ENCODE data around the gene PTCH2. TPM values are rescaled to one million over a fixed set of nuclear protein-coding genes. Genes with fewer than 3 reads are reported as not detected.
A peak's percentile ranks its signal among the peaks of the same experiment; 100 is the strongest.

The PTCH2 gene
- total and polyA plus RNA-seq, 2 of the 13 experiments (the other 11 are each of a cell fraction or from before 2014, with no cell fraction given) = 0.60 to 1.5 TPM

DNA sequence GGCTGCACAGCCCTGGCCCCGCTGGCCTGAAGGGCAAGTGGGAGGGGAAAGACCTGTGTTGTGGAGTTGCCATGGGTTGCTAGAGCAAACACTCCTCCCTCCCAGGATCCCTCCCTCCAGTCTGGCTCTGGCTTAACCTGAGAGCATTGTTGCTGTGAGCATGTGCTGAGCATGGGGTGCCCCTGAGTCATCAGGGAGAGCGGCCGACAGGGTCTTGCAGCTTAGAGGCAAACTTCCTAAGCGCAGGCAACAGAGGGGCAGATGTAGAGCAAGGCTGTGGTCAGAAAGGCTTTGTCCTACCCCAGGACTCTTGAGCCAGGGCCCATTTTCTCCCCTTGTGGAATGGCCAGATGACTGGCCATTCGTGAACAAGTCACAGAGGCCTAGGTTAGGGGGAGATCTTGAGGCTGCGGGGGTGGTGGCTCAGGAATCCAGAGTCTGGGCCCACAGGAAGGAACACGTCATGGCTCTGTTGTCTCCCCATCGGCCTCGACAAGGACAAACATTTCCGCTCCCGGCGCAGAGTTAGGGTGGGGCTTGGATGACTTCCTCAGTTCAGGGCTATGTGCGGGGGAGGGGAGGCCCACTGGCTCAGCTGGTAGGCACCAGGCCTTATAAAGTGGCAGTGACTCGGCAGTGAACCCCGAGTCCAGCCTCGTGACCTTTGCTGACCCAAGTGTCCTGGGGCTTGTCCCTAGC is 35.5 kb downstream of the PTCH2 start (continued):
- TF ChIP-seq, protein P1, sequence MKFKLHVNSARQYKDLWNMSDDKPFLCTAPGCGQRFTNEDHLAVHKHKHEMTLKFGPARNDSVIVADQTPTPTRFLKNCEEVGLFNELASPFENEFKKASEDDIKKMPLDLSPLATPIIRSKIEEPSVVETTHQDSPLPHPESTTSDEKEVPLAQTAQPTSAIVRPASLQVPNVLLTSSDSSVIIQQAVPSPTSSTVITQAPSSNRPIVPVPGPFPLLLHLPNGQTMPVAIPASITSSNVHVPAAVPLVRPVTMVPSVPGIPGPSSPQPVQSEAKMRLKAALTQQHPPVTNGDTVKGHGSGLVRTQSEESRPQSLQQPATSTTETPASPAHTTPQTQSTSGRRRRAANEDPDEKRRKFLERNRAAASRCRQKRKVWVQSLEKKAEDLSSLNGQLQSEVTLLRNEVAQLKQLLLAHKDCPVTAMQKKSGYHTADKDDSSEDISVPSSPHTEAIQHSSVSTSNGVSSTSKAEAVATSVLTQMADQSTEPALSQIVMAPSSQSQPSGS (CRISPR knock-in tag; IDR thresholded peaks at IDR 0.05) = peak; percentile 40; the same call in 1 of the 2 replicates
- TF ChIP-seq, protein P2, sequence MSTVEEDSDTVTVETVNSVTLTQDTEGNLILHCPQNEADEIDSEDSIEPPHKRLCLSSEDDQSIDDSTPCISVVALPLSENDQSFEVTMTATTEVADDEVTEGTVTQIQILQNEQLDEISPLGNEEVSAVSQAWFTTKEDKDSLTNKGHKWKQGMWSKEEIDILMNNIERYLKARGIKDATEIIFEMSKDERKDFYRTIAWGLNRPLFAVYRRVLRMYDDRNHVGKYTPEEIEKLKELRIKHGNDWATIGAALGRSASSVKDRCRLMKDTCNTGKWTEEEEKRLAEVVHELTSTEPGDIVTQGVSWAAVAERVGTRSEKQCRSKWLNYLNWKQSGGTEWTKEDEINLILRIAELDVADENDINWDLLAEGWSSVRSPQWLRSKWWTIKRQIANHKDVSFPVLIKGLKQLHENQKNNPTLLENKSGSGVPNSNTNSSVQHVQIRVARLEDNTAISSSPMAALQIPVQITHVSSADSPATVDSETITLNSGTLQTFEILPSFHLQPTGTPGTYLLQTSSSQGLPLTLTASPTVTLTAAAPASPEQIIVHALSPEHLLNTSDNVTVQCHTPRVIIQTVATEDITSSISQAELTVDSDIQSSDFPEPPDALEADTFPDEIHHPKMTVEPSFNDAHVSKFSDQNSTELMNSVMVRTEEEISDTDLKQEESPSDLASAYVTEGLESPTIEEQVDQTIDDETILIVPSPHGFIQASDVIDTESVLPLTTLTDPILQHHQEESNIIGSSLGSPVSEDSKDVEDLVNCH (CRISPR knock-in tag; IDR thresholded peaks at IDR 0.05) = no peak
- TF ChIP-seq NBN (conservative IDR thresholded peaks at IDR 0.05) = no peak
- TF ChIP-seq ZNF746 (CRISPR knock-in tag; IDR thresholded peaks at IDR 0.05) = peak; percentile 94
- TF ChIP-seq, protein P3, sequence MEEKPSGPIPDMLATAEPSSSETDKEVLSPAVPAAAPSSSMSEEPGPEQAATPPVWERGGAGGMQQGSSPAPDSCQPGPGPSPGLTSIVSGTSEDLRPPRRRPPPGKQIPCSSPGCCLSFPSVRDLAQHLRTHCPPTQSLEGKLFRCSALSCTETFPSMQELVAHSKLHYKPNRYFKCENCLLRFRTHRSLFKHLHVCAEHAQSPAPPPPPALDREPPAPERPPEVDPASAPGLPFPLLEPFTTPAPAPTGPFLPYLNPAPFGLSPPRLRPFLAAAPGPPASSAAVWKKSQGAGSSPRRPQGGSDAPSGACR (CRISPR knock-in tag; IDR thresholded peaks at IDR 0.05) = peak; percentile 68; the same call in 1 of the 2 replicates
- TF ChIP-seq ZNF343 (CRISPR knock-in tag; IDR thresholded peaks at IDR 0.05) = 0 out of 2 replicates have a peak, but pooled peaks have one; percentile 84
- TF ChIP-seq CCAR2 (optimal IDR thresholded peaks at IDR 0.05; ENCODE audit: low read depth, low read length) = no peak
- TF ChIP-seq GZF1 (CRISPR knock-in tag; IDR thresholded peaks at IDR 0.05) = no peak; the same call in 1 of the 2 replicates
- peak; percentile 68 for TF ChIP-seq YEATS4 (CRISPR knock-in tag; IDR thresholded peaks at IDR 0.05; ENCODE audit: borderline replicate concordance)
- TF ChIP-seq, protein P4, sequence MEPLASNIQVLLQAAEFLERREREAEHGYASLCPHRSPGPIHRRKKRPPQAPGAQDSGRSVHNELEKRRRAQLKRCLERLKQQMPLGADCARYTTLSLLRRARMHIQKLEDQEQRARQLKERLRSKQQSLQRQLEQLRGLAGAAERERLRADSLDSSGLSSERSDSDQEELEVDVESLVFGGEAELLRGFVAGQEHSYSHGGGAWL (CRISPR knock-in tag; IDR thresholded peaks at IDR 0.05) = peak; percentile 83; the same call in 1 of the 2 replicates
- no peak for TF ChIP-seq ZBTB38 (CRISPR knock-in tag; IDR thresholded peaks at IDR 0.05)
- TF ChIP-seq HDAC2 (CRISPR knock-in tag; IDR thresholded peaks at IDR 0.05) = no peak; the same call in none of the 2 replicates
- TF ChIP-seq ETV5 (CRISPR knock-in tag; IDR thresholded peaks at IDR 0.05; ENCODE audit: borderline replicate concordance) = peak; percentile 93
- TF ChIP-seq ZNF530 (CRISPR knock-in tag; IDR thresholded peaks at IDR 0.05; ENCODE audit: low read depth) = no peak
- peak; percentile 72; the same call in 1 of the 2 replicates for TF ChIP-seq YEATS2 (CRISPR knock-in tag; IDR thresholded peaks at IDR 0.05; ENCODE audit: borderline replicate concordance)
- TF ChIP-seq, protein P5, sequence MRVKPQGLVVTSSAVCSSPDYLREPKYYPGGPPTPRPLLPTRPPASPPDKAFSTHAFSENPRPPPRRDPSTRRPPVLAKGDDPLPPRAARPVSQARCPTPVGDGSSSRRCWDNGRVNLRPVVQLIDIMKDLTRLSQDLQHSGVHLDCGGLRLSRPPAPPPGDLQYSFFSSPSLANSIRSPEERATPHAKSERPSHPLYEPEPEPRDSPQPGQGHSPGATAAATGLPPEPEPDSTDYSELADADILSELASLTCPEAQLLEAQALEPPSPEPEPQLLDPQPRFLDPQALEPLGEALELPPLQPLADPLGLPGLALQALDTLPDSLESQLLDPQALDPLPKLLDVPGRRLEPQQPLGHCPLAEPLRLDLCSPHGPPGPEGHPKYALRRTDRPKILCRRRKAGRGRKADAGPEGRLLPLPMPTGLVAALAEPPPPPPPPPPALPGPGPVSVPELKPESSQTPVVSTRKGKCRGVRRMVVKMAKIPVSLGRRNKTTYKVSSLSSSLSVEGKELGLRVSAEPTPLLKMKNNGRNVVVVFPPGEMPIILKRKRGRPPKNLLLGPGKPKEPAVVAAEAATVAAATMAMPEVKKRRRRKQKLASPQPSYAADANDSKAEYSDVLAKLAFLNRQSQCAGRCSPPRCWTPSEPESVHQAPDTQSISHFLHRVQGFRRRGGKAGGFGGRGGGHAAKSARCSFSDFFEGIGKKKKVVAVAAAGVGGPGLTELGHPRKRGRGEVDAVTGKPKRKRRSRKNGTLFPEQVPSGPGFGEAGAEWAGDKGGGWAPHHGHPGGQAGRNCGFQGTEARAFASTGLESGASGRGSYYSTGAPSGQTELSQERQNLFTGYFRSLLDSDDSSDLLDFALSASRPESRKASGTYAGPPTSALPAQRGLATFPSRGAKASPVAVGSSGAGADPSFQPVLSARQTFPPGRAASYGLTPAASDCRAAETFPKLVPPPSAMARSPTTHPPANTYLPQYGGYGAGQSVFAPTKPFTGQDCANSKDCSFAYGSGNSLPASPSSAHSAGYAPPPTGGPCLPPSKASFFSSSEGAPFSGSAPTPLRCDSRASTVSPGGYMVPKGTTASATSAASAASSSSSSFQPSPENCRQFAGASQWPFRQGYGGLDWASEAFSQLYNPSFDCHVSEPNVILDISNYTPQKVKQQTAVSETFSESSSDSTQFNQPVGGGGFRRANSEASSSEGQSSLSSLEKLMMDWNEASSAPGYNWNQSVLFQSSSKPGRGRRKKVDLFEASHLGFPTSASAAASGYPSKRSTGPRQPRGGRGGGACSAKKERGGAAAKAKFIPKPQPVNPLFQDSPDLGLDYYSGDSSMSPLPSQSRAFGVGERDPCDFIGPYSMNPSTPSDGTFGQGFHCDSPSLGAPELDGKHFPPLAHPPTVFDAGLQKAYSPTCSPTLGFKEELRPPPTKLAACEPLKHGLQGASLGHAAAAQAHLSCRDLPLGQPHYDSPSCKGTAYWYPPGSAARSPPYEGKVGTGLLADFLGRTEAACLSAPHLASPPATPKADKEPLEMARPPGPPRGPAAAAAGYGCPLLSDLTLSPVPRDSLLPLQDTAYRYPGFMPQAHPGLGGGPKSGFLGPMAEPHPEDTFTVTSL (CRISPR knock-in tag; IDR thresholded peaks at IDR 0.05; ENCODE audit: borderline replicate concordance) = peak; percentile 80
- TF ChIP-seq RFXANK (CRISPR knock-in tag; IDR thresholded peaks at IDR 0.05) = 0 out of 2 replicates have a peak, but pooled peaks have one; percentile 32
- TF ChIP-seq HDAC1 (CRISPR knock-in tag; IDR thresholded peaks at IDR 0.05) = peak; percentile 84

All from HepG2 (cell line).